Gastroesophageal sphincter (tissue), 4 donors: Measurements from ENCODE around the gene PREP. TPM values are rescaled to one million over a fixed set of nuclear protein-coding genes. Genes with fewer than 3 reads are reported as not detected.

Experiments
- ATAC-seq: fragments of 150-250 bp; one replicate; pipeline ENCODE4 v1.9.1; 2016; ENCODE audit warnings: mild to moderate bottlenecking, moderate library complexity
- H3K27ac ChIP-seq, 4 donors: fragments of 200-600 bp; sonication (generic) in 3 of 4; 1 replicate in 3 of 4; 2 replicates in 1 of 4; pipeline ENCODE4 v1.5.1; 2016 to 2019
- H3K27me3 ChIP-seq: fragments of 200-600 bp; sonication (generic); one replicate; pipeline ENCODE4 v1.5.1; 2019
- H3K36me3 ChIP-seq, 2 donors: fragments of 200-600 bp; sonication (generic); one replicate each; pipeline ENCODE4 v1.5.1; 2019; ENCODE audit warnings: control low read depth in 1 of 2
- H3K4me1 ChIP-seq, 3 donors: fragments of 200-600 bp; sonication (generic); 1 replicate in 2 of 3; 2 replicates in 1 of 3; pipeline ENCODE4 v1.5.1; 2016 to 2019; ENCODE audit warnings: control low read depth in 2 of 3
- H3K4me3 ChIP-seq, 2 donors: fragments of 200-600 bp; sonication (generic); one replicate each; pipeline ENCODE4 v1.5.1; 2019; ENCODE audit warnings: mild to moderate bottlenecking in 1 of 2, moderate library complexity in 1 of 2
- H3K9me3 ChIP-seq, 3 donors: fragments of 200-600 bp; sonication (generic); one replicate each; pipeline ENCODE4 v1.5.1; 2017 to 2019; ENCODE audit warnings: control low read depth in 2 of 3
- CTCF ChIP-seq, 4 experiments: fragments of 200-600 bp in 2 of 4; fragments of 450-650 bp in 2 of 4; sonication (generic) in 1 of 4; IDR thresholded peaks; one replicate each; pipeline ENCODE4 v1.5.1; 2017 to 2019; ENCODE audit warnings: antibody characterized with exemption in 4 of 4, mild to moderate bottlenecking in 2 of 4, moderate library complexity in 2 of 4
- EP300 ChIP-seq: sonication (generic); formaldehyde crosslinking; IDR thresholded peaks from one replicate; pipeline ENCODE4 v1.6.1; 2017; ENCODE audit warnings: antibody characterized with exemption, mild to moderate bottlenecking
- POLR2A ChIP-seq, 2 donors: fragments of 450-650 bp; IDR thresholded peaks; one replicate each; pipeline ENCODE4 v1.6.1; 2017; ENCODE audit warnings: antibody characterized with exemption in 2 of 2, mild to moderate bottlenecking in 2 of 2, moderate library complexity in 1 of 2
- POLR2AphosphoS5 ChIP-seq: sonication (generic); formaldehyde crosslinking; IDR thresholded peaks from one replicate; pipeline ENCODE4 v1.6.1; 2017; ENCODE audit warnings: antibody characterized with exemption
- WGBS, 2 donors: methylation state at CpG; one replicate each; pipeline ENCODE4 v1.1.5; 2018; ENCODE audit warnings: low coverage in 1 of 2; 5-methylcytosine and 5-hydroxymethylcytosine counted together
- total RNA-seq, 4 donors: library from RNA; depleted of rRNA; stranded (reverse); fragments of >200 nt; gene quantifications; one replicate each; pipeline ENCODE4 v1.1.0, GENCODE V29; 2016

Gene PREP
- total RNA-seq, 4 donors from 2014 or later: 13.9 to 19.8 (median 17.4) TPM

DNA sequence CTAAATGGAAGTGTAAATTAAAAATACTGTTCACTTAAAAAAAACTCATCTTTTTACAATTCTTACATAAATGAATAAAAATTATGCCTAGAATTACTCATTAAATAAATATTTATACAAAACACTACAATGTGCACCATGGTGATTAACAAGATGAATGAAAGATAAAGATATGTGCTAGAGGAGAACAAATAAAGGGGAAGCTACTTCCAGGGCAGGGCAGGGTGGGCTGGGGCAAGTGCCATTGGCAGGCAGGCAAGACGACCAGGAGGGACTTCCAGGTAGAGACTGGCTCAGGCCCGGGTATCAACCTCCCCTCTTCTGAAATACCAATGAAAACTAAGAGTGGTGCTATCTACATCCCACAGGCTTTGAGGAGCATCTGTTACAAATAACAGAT is 20.4 kb downstream of the PREP start:
- TF ChIP-seq POLR2AphosphoS5 (no peak), CTCF (IDR thresholded peaks at IDR 0.05) (no peak), POLR2A (IDR thresholded peaks at IDR 0.05) (no peak), EP300 (no peak)
- ATAC-seq: no peak
- Histone ChIP-seq H3K4me1 (peaks cover 0 to 14% (median 4%) of the 10 kb centered on the region in 3 donors), H3K27ac (no peak overlapping the region), H3K27me3 (no peaks in the 10 kb centered on the region), H3K9me3 (no peaks in the 10 kb centered on the region), H3K4me3 (no peak overlapping the region), H3K36me3 (peaks cover 0 to 15% of the 10 kb centered on the region in 2 donors)
- WGBS, 2 donors: 48 to 86% methylated on average over 1 to 2 of the region's 2 CpGs

DNA sequence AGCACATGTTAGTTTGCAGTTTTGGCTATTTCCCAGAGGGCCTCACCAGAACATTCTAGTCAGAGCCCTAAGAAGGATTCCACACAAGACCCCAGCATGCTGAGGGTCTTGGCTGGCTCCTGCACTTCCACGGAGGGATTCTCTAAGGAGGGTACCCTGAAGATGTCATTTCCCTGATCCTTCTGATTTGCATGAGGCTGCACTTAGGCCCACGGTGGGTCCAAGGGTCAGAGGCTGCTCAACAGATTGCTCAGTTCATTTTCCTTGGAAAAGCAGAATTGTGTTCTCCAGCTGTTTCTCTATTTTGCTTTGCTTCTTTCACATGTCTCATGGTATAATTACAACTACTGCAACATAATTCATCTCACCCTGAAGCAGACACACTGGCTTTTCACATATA is 22.2 kb downstream of the PREP start:
- Histone ChIP-seq H3K27me3 (no peaks in the 10 kb centered on the region), H3K36me3 (peaks cover 0 to 24% of the 10 kb centered on the region in 2 donors), H3K9me3 (no peaks in the 10 kb centered on the region), H3K4me1 (peaks cover 0 to 14% (median 4%) of the 10 kb centered on the region in 3 donors), H3K4me3 (no peak overlapping the region), H3K27ac (no peak overlapping the region)
- 77 to 100% methylated on average over 1 to 2 of the region's 2 CpGs for WGBS, 2 donors
- TF ChIP-seq POLR2AphosphoS5 (no peak), EP300 (no peak), CTCF (IDR thresholded peaks at IDR 0.05) (no peak), POLR2A (IDR thresholded peaks at IDR 0.05) (no peak)
- ATAC-seq: no peak

- H3K36me3 ChIP-seq: peaks cover 0 to 52% of the 10 kb centered on the region in 2 donors
- 97 to 100% methylated on average over 1 to 3 of the region's 3 CpGs for WGBS, 2 donors
These were observed 27.1 kb downstream of the PREP start for GRCh38 chr6:105375797-105376196.

DNA sequence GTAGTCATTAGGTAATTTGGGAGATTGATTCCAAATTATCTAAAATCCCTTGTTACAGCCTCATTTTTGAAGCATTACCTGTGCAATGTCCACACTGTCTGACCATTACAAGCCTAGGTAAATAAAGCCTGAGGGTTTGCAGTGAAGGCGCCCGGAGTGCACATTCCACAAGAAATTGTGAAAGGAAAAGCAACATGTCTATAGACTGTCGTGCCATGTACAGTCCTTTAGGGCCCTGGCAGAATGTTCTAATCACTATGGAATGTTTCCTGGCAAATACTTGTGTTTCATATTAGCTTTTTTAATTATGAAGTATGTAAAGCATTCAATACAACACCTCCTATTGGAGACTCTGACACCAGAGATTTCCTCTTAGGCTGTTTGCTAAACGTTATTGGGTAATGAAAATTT is 28.9 kb downstream of the PREP start:
- H3K27ac ChIP-seq: no peak overlapping the region
- ATAC-seq: no peak
- TF ChIP-seq EP300: no peak
- no peak for TF ChIP-seq POLR2AphosphoS5
- no peak for TF ChIP-seq POLR2A (IDR thresholded peaks at IDR 0.05)
- TF ChIP-seq CTCF (IDR thresholded peaks at IDR 0.05): no peak
- H3K9me3 ChIP-seq: no peaks in the 10 kb centered on the region
- H3K4me1 ChIP-seq: no peaks in the 10 kb centered on the region
- H3K4me3 ChIP-seq: no peak overlapping the region
- WGBS, 2 donors: 69 to 81% methylated on average over 4 of the region's 4 CpGs
- H3K27me3 ChIP-seq: no peaks in the 10 kb centered on the region
- H3K36me3 ChIP-seq: peaks cover 0 to 60% of the 10 kb centered on the region in 2 donors

More at GRCh38 chr6:105375797-105376196, 27.1 kb downstream of the PREP start:
- no peaks in the 10 kb centered on the region for H3K9me3 ChIP-seq
- no peaks in the 10 kb centered on the region for H3K27me3 ChIP-seq
- no peaks in the 10 kb centered on the region for H3K4me1 ChIP-seq
- H3K4me3 ChIP-seq: no peak overlapping the region
- ATAC-seq: no peak
- TF ChIP-seq CTCF (IDR thresholded peaks at IDR 0.05): no peak
- TF ChIP-seq POLR2A (IDR thresholded peaks at IDR 0.05): no peak
- TF ChIP-seq EP300: no peak
- no peak for TF ChIP-seq POLR2AphosphoS5
- no peak overlapping the region for H3K27ac ChIP-seq

GRCh38 chr6:105373481-105373880 is 29.4 kb downstream of the PREP start:
- no peaks in the 10 kb centered on the region for H3K4me1 ChIP-seq
- no peak overlapping the region for H3K4me3 ChIP-seq
- peaks cover 0 to 65% of the 10 kb centered on the region in 2 donors for H3K36me3 ChIP-seq
- no peak overlapping the region for H3K27ac ChIP-seq
- no peak for ATAC-seq
- H3K27me3 ChIP-seq: no peaks in the 10 kb centered on the region
- WGBS, 2 donors: 87 to 93% methylated on average over 6 of the region's 6 CpGs
- no peaks in the 10 kb centered on the region for H3K9me3 ChIP-seq
- TF ChIP-seq EP300 (no peak), CTCF (IDR thresholded peaks at IDR 0.05) (no peak)
